MM.1S (cell line): ENCODE results near the gene SCUBE1.

ENCODE experiments used
- CTCF ChIP-seq: fragments of 300-600 bp; sonication (generic); IDR thresholded peaks from 2 replicates; pipeline ENCODE4 v1.5.1; 2016; ENCODE audit warnings: antibody characterized with exemption, low read length, mixed read lengths
- EZH2 ChIP-seq: fragments of 300-600 bp; sonication (generic); optimal IDR thresholded peaks from 2 replicates; pipeline ENCODE3; 2017; ENCODE audit warnings: low read depth, mild to moderate bottlenecking, antibody characterized with exemption, low read length, mixed read lengths

GRCh38 chr22:43325176-43325575 lies 18.0 kb downstream of the SCUBE1 start:
- no peak for TF ChIP-seq CTCF
- no peak for TF ChIP-seq EZH2
